Keratinocyte (primary cell): ENCODE measurements around the gene LSAMP. TPM values are rescaled to one million over a fixed set of nuclear protein-coding genes. Genes with fewer than 3 reads are reported as not detected.

Source experiments
- DNase-seq: peaks from one replicate; pipeline ENCODE4 v3.0.0-alpha.2; 2011; ENCODE audit warnings: low read depth, missing footprints, low spot score
- FAIRE-seq: peaks from 2 replicates; lab custom pipeline; 2011; peaks lifted over from hg19 to GRCh38; lab: Jason Lieb, UNC
- H2AFZ ChIP-seq: 2 replicates; pipeline ENCODE4 v1.6.0; 2012; ENCODE audit warnings: low read length, control low read depth, inconsistent platforms; ENCODE audit not compliant: control insufficient read depth
- H3K27ac ChIP-seq: 2 replicates; pipeline ENCODE4 v1.5.1; 2011; ENCODE audit warnings: low read length; ENCODE audit not compliant: control insufficient read depth, insufficient read depth
- H3K27me3 ChIP-seq: 3 replicates; pipeline ENCODE4 v1.6.0; 2011; ENCODE audit warnings: low read length; ENCODE audit not compliant: control insufficient read depth, insufficient read depth; ENCODE audit errors: extremely low read depth
- H3K36me3 ChIP-seq, 2 experiments: 2 replicates in 1 of 2; 3 replicates in 1 of 2; pipeline ENCODE4 v1.5.1; 2011; ENCODE audit warnings: low read length in 2 of 2, mild to moderate bottlenecking in 1 of 2; ENCODE audit not compliant: control insufficient read depth in 2 of 2, insufficient read depth in 2 of 2; ENCODE audit errors: extremely low read depth in 1 of 2
- H3K4me1 ChIP-seq: 3 replicates; pipeline ENCODE4 v1.5.1; 2011; ENCODE audit warnings: low read length; ENCODE audit not compliant: control insufficient read depth, insufficient read depth; ENCODE audit errors: extremely low read depth
- H3K4me2 ChIP-seq: 3 replicates; pipeline ENCODE4 v1.6.0; 2011; ENCODE audit warnings: low read depth, low read length; ENCODE audit not compliant: control insufficient read depth, insufficient read depth; ENCODE audit errors: extremely low read depth
- H3K4me3 ChIP-seq, 3 experiments: fragments of 200-600 bp in 1 of 3; sonication (generic) in 1 of 3; 2 replicates in 2 of 3; 3 replicates in 1 of 3; pipeline ENCODE4 v1.5.1; 2011 to 2016; ENCODE audit warnings: low read length in 3 of 3, mild to moderate bottlenecking in 3 of 3, control low read depth in 2 of 3, inconsistent platforms in 1 of 3, low read depth in 1 of 3, mixed read lengths in 1 of 3, mixed run types in 1 of 3, moderate library complexity in 1 of 3; ENCODE audit not compliant: control insufficient read depth in 2 of 3, insufficient read depth in 2 of 3; ENCODE audit errors: extremely low read depth in 1 of 3
- H3K79me2 ChIP-seq: 2 replicates; pipeline ENCODE4 v1.6.0; 2012; ENCODE audit warnings: low read length; ENCODE audit not compliant: control insufficient read depth, insufficient read depth
- H3K9ac ChIP-seq: 3 replicates; pipeline ENCODE4 v1.6.0; 2011; ENCODE audit warnings: low read length; ENCODE audit not compliant: control insufficient read depth, insufficient read depth; ENCODE audit errors: extremely low read depth
- H3K9me1 ChIP-seq: 3 replicates; pipeline ENCODE4 v1.6.0; 2011; ENCODE audit warnings: low read length; ENCODE audit not compliant: control insufficient read depth, insufficient read depth; ENCODE audit errors: extremely low read depth
- H3K9me3 ChIP-seq: 2 replicates; pipeline ENCODE4 v1.5.1; 2012; ENCODE audit warnings: low read depth, low read length; ENCODE audit not compliant: control insufficient read depth
- H4K20me1 ChIP-seq: 3 replicates; pipeline ENCODE4 v1.6.0; 2011; ENCODE audit warnings: low read length; ENCODE audit not compliant: control insufficient read depth, insufficient read depth; ENCODE audit errors: extremely low read depth
- CTCF ChIP-seq, 3 experiments: IDR thresholded peaks in 1 of 3; conservative IDR thresholded peaks in 1 of 3; optimal IDR thresholded peaks in 1 of 3; 2 replicates in 2 of 3; 3 replicates in 1 of 3; pipeline versions ENCODE3 to v1.5.1; 2011; ENCODE audit warnings: low read length in 3 of 3, mild to moderate bottlenecking in 3 of 3, moderate library complexity in 2 of 3, control low read depth in 1 of 3, inconsistent platforms in 1 of 3; ENCODE audit not compliant: insufficient read depth in 2 of 3; ENCODE audit errors: extremely low read depth in 1 of 3
- EZH2 ChIP-seq: IDR thresholded peaks from one replicate; pipeline ENCODE4 v1.6.1; 2012; ENCODE audit warnings: inconsistent platforms, mild to moderate bottlenecking, low read length, moderate library complexity
- dilution Hi-C: fragments of 300-500 bp; cut with MboI; formaldehyde crosslinking; loops from one replicate; pipeline ENCODE4 v1.7.0; 2020; ENCODE audit warnings: low sequenced_read_pairs; ENCODE audit not compliant: extremely low pct_ligation_motif_present
- polyA plus RNA-seq, 5 experiments: library from polyadenylated mRNA; depleted of rRNA in 3 of 5; stranded (reverse) in 3 of 5; stranded (forward) in 1 of 5; unstranded in 1 of 5; fragments of >200 nt; gene quantifications; 1 replicate in 1 of 5; 2 replicates in 3 of 5; 3 replicates in 1 of 5; pipeline versions ENCODE4 v1.2.1 to v1.2.3, GENCODE V29; 2011 to 2012; ENCODE audit warnings: missing spikeins in 2 of 5, low read depth in 1 of 5, low replicate concordance in 1 of 5

Gene LSAMP
- polyA plus RNA-seq, 1 donor (not counting 4 experiments of a cell fraction or from before 2014, with no cell fraction given) = 0.12 TPM

DNA sequence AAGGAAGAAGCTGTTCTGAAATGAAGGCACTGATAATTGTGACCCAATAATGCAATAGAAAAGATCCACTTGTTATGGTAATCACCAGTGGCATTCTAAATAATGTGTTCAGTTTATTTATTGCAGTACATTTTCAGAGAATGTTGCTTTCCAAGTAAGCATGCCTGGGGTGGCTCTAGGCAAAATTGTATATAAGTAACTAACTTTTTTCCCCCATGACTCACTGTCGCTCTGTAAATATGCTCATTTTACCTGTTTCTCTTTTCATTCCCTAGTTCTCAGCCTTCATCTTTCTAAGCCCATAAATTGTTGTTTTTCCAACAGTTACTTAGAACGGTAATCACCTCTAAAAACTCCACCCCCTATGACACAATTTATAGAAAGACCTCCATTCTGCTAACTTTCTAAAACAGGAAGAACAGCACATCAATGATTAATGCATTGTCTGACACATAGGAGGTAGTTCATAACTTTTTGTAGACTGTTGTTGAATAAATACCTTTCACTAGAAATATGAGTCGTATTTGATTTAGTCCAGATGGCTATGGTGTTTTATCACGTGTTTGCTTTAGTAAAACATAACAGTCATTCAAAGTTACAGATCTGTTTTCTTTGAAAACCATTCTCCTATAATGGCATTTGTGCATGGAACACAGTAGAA is 143.1 kb downstream of the LSAMP start:
- no peak overlapping the region for H3K9ac ChIP-seq
- dilution Hi-C loops = no loop called here
- no peaks in the 10 kb centered on the region for H3K27me3 ChIP-seq
- no peak for TF ChIP-seq EZH2
- no peak for TF ChIP-seq CTCF (optimal IDR thresholded peaks at IDR 0.05 in 1 of 3, IDR thresholded peaks at IDR 0.05 in 1 of 3, conservative IDR thresholded peaks at IDR 0.05 in 1 of 3; ENCODE audit: extremely low read depth in 1 of 3, insufficient read depth in 2 of 3, low read length in 3 of 3)
- FAIRE-seq = no peak
- H3K9me3 ChIP-seq = no peaks in the 10 kb centered on the region
- H3K36me3 ChIP-seq = no peaks in the 10 kb centered on the region
- no peak overlapping the region for H2AFZ ChIP-seq
- H3K4me1 ChIP-seq = no peaks in the 10 kb centered on the region
- no peaks in the 10 kb centered on the region for H4K20me1 ChIP-seq
- no peaks in the 10 kb centered on the region for H3K79me2 ChIP-seq
- H3K9me1 ChIP-seq = no peaks in the 10 kb centered on the region
- H3K4me2 ChIP-seq = no peak overlapping the region
- no peak for DNase-seq
- H3K27ac ChIP-seq = no peak overlapping the region
- H3K4me3 ChIP-seq = no peak overlapping the region

- FAIRE-seq = no peak
- dilution Hi-C loops = no loop called here
Measured at GRCh38 chr3:116301422-116301821, 143.9 kb downstream of the LSAMP start.

More at GRCh38 chr3:116301422-116301821, 143.9 kb downstream of the LSAMP start:
- H3K4me1 ChIP-seq = no peaks in the 10 kb centered on the region
- no peak overlapping the region for H3K9ac ChIP-seq
- H3K9me3 ChIP-seq = no peaks in the 10 kb centered on the region
- TF ChIP-seq EZH2 (no peak), CTCF (optimal IDR thresholded peaks at IDR 0.05 in 1 of 3, IDR thresholded peaks at IDR 0.05 in 1 of 3, conservative IDR thresholded peaks at IDR 0.05 in 1 of 3; ENCODE audit: extremely low read depth in 1 of 3, insufficient read depth in 2 of 3, low read length in 3 of 3) (no peak)
- no peak overlapping the region for H3K4me2 ChIP-seq
- no peaks in the 10 kb centered on the region for H3K79me2 ChIP-seq
- no peak overlapping the region for H2AFZ ChIP-seq
- H3K36me3 ChIP-seq = no peaks in the 10 kb centered on the region
- H4K20me1 ChIP-seq = no peaks in the 10 kb centered on the region
- H3K27me3 ChIP-seq = no peaks in the 10 kb centered on the region
- no peak for DNase-seq
- H3K27ac ChIP-seq = no peak overlapping the region
- H3K4me3 ChIP-seq = no peak overlapping the region
- no peaks in the 10 kb centered on the region for H3K9me1 ChIP-seq
